Esophagus muscularis mucosa (tissue), 4 donors: ENCODE measurements around the gene B9D1. TPM values are rescaled to one million over a fixed set of nuclear protein-coding genes. Genes with fewer than 3 reads are reported as not detected.
A peak's percentile ranks its signal among the peaks of the same experiment; 100 is the strongest.

Experiments
- DNase-seq: peaks from one replicate; pipeline ENCODE4 v3.0.0-alpha.2; 2017; ENCODE audit errors: extremely low spot score
- H3K27ac ChIP-seq, 4 donors: fragments of 200-600 bp; sonication (generic); replicated peaks in 1 of 4; 1 replicate in 3 of 4; 2 replicates in 1 of 4; pipeline ENCODE4 v1.5.1; 2016 to 2019; ENCODE audit warnings: mild to moderate bottlenecking in 1 of 4
- H3K27me3 ChIP-seq, 4 donors: fragments of 200-600 bp; sonication (generic); one replicate each; pipeline versions ENCODE4 v1.5.1 to v1.6.0; 2016 to 2019
- H3K36me3 ChIP-seq, 4 donors: fragments of 200-600 bp; sonication (generic); one replicate each; pipeline ENCODE4 v1.5.1; 2016 to 2019
- H3K4me1 ChIP-seq, 4 donors: fragments of 200-600 bp; sonication (generic); one replicate each; pipeline ENCODE4 v1.5.1; 2016 to 2019
- H3K4me3 ChIP-seq, 4 donors: fragments of 200-600 bp; sonication (generic); 1 replicate in 2 of 4; 2 replicates in 2 of 4; pipeline ENCODE4 v1.5.1; 2016 to 2019; ENCODE audit warnings: mild to moderate bottlenecking in 4 of 4, moderate library complexity in 1 of 4
- H3K9me3 ChIP-seq, 4 donors: fragments of 200-600 bp; sonication (generic); 1 replicate in 3 of 4; 2 replicates in 1 of 4; pipeline ENCODE4 v1.5.1; 2016 to 2019
- CTCF ChIP-seq, 3 experiments: fragments of 200-600 bp in 2 of 3; fragments of 450-650 bp in 1 of 3; sonication (generic) in 2 of 3; IDR thresholded peaks; one replicate each; pipeline ENCODE4 v1.5.1; 2017 to 2019; ENCODE audit warnings: antibody characterized with exemption in 3 of 3, mild to moderate bottlenecking in 2 of 3, moderate library complexity in 1 of 3
- EP300 ChIP-seq: sonication (generic); formaldehyde crosslinking; IDR thresholded peaks from one replicate; pipeline ENCODE4 v1.6.1; 2017; ENCODE audit warnings: antibody characterized with exemption
- POLR2A ChIP-seq: fragments of 450-650 bp; IDR thresholded peaks from one replicate; pipeline ENCODE4 v1.6.1; 2017; ENCODE audit warnings: antibody characterized with exemption, moderate library complexity, mild to moderate bottlenecking, low read depth
- POLR2AphosphoS5 ChIP-seq, 2 donors: sonication (generic); formaldehyde crosslinking; IDR thresholded peaks; one replicate each; pipeline ENCODE4 v1.6.1; 2017; ENCODE audit warnings: antibody characterized with exemption in 2 of 2
- WGBS: methylation state at CpG from one replicate; pipeline ENCODE4 v1.1.5; 2018; 5-methylcytosine and 5-hydroxymethylcytosine counted together
- intact Hi-C: fragments of 100-400 bp; cut with DNase I; formaldehyde crosslinking; loops from one replicate; pipeline ENCODE4 v1.15.1; 2023
- total RNA-seq, 4 donors: library from RNA; depleted of rRNA; stranded (reverse); fragments of >200 nt; gene quantifications; one replicate each; pipeline versions ENCODE4 v1.1.0 to v1.2.1, GENCODE V29; 2016

Gene B9D1
- total RNA-seq, 4 donors from 2014 or later, result 9.5 to 13.8 (median 9.9) TPM

DNA sequence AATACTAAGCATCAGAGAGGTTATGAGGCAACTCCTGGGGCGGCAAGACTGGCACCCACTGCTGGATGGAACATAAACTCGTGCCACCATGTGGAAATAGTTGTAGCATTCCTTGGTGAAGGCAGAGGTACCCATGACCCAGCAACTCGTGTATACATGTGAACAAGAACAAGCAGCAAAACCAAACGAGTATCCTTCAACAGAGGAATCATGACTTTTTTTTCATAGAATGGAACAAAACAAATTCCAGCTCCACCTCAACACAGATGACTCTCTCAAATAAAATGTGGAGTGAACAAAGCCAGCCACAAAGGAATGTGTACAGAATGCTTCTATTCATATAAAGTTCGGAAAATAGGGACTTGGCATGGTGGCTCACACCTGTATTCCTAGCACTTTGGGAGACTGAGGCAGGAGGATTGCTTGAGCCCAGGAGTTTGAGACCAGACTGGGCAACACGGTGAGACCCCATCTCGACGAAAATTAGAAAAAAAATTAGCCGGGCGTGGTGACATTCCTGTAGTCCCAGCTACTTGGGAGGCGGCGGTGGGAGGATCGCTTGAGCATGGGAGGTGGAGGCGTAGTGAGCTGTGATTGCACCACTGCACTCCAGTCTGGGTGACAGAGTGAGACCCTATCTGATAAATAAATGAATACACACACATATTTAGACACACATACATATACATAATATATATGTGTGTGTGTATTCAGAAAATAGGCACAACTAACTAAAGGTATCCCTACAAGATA lies 35.3 kb downstream of the B9D1 start:
- peak in 1 of 2 donors; percentile 15 for TF ChIP-seq POLR2AphosphoS5 (IDR thresholded peaks at IDR 0.05)
- TF ChIP-seq CTCF (IDR thresholded peaks at IDR 0.05), result no peak
- TF ChIP-seq POLR2A, result no peak
- Histone ChIP-seq H3K4me3 (no peak overlapping the region), H3K27ac (no peak overlapping the region), H3K9me3 (no peaks in the 10 kb centered on the region), H3K4me1 (no peaks in the 10 kb centered on the region), H3K36me3 (peaks cover 0 to 68% (median 44%) of the 10 kb centered on the region in 4 donors), H3K27me3 (no peaks in the 10 kb centered on the region)
- intact Hi-C loops, result no loop called here
- no peak for DNase-seq
- 82% methylated on average over 14 of the region's 14 CpGs for WGBS

DNA sequence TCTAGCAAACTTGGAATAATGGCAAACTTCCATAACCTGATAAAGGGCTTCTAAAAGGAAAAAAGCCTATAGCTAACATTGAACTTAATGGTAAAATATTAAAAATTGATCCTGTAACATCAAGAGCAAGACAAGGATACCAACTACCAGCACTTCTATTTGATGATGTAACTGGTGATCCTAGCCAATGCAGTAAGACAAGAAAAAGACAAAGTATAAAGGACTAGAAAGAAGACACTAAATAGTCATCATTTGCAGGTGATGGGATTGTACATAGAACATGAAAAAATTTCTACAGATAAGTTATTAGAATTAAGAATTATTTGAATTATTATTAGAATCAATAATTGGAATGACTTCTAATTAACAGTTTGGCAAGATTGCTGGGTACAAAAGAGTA lies 37.0 kb downstream of the B9D1 start:
- no peak for DNase-seq
- no peak overlapping the region for H3K27ac ChIP-seq
- H3K4me3 ChIP-seq, result no peak overlapping the region
- H3K36me3 ChIP-seq, result peaks cover 0 to 64% (median 48%) of the 10 kb centered on the region in 4 donors
- H3K9me3 ChIP-seq, result no peaks in the 10 kb centered on the region
- no peak for TF ChIP-seq POLR2AphosphoS5 (IDR thresholded peaks at IDR 0.05)
- no peak for TF ChIP-seq EP300
- TF ChIP-seq POLR2A, result no peak
- TF ChIP-seq CTCF (IDR thresholded peaks at IDR 0.05), result no peak
- intact Hi-C loops, result no loop called here
- H3K27me3 ChIP-seq, result no peaks in the 10 kb centered on the region
- peaks cover 0 to 4% (median 0%) of the 10 kb centered on the region in 4 donors for H3K4me1 ChIP-seq

DNA sequence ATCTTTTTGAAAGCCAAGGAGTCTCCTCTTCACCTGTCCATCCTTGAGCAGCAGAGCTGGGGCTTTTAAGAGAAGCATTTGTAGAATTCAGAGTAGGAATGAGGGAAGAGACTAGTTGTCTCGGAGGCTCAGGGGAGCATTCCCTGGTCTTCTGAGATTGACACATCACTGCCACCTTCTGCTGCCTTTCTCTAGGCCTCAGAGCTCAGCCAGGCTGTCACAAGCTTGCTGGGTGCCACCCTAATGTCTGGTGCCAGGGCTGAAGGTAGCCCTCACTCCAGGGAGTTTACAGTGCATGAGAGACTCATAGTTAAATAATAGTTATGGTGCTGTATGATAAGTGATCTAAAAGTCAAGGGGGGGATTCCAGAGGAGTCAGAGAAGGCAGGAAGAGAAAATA lies 39.7 kb downstream of the B9D1 start:
- no peak overlapping the region for H3K27ac ChIP-seq

DNA sequence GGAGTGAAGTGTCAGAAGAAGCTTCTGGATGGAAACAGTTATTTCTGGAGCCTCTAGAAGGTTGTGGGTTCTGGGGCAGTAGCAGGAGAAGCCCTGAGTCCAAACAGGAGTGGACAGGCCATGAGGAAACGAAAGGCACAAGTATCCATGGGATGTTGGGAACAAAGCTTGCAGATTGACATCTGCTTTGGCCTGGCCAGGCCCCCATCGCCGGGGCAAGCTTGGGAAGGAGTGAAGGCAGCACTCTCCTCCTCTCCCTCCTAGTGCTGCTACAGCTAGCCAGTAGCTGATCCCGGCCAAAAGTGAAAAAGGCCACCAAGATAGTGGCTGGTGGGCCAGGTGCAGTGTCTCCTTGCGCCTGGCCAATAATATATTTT lies 40.4 kb downstream of the B9D1 start:
- Histone ChIP-seq H3K27ac (no peak overlapping the region), H3K36me3 (peaks cover 0 to 46% (median 28%) of the 10 kb centered on the region in 4 donors), H3K4me1 (peaks cover 7 to 16% (median 10%) of the 10 kb centered on the region in 4 donors), H3K4me3 (no peak overlapping the region), H3K27me3 (no peaks in the 10 kb centered on the region), H3K9me3 (no peaks in the 10 kb centered on the region)
- DNase-seq, result no peak
- TF ChIP-seq EP300, result no peak
- TF ChIP-seq POLR2AphosphoS5 (IDR thresholded peaks at IDR 0.05), result no peak
- TF ChIP-seq CTCF (IDR thresholded peaks at IDR 0.05), result no peak
- TF ChIP-seq POLR2A, result no peak
- intact Hi-C loops, result no loop called here
- 93% methylated on average over 5 of the region's 5 CpGs for WGBS

More for the DNA sequence above, 39.7 kb downstream of the B9D1 start:
- Histone ChIP-seq H3K4me3 (no peak overlapping the region), H3K36me3 (peaks cover 0 to 53% (median 29%) of the 10 kb centered on the region in 4 donors), H3K9me3 (no peaks in the 10 kb centered on the region), H3K27me3 (no peaks in the 10 kb centered on the region), H3K4me1 (peaks cover 0 to 9% (median 2%) of the 10 kb centered on the region in 4 donors)
- WGBS, result 90% methylated on average over 1 of the region's 1 CpG
- TF ChIP-seq POLR2AphosphoS5 (IDR thresholded peaks at IDR 0.05) (no peak), EP300 (no peak), CTCF (IDR thresholded peaks at IDR 0.05) (no peak), POLR2A (no peak)
- intact Hi-C loops, result no loop called here
- DNase-seq, result no peak
